Colonic mucosa (tissue), 4 donors: ENCODE results near the gene PATZ1. TPM values are rescaled to one million over a fixed set of nuclear protein-coding genes. Genes with fewer than 3 reads are reported as not detected.

ENCODE experiments used
- DNase-seq: peaks from one replicate; pipeline ENCODE4 v3.0.0-alpha.2; 2020
- H3K27ac ChIP-seq: fragments of 200-600 bp; one replicate; pipeline ENCODE4 v1.8.0; 2021
- H3K27me3 ChIP-seq: fragments of 200-600 bp; one replicate; pipeline ENCODE4 v1.8.0; 2021
- H3K36me3 ChIP-seq: fragments of 200-600 bp; one replicate; pipeline ENCODE4 v1.8.0; 2021
- H3K4me1 ChIP-seq: fragments of 200-600 bp; one replicate; pipeline ENCODE4 v1.8.0; 2021; ENCODE audit warnings: mild to moderate bottlenecking
- H3K4me3 ChIP-seq: fragments of 200-600 bp; one replicate; pipeline ENCODE4 v1.8.0; 2021
- H3K9ac ChIP-seq, 2 donors: one replicate each; pipeline ENCODE4 v1.7.0; 2013; ENCODE audit warnings: control low read depth in 2 of 2, low read depth in 2 of 2, low read length in 2 of 2
- H3K9me3 ChIP-seq: fragments of 200-600 bp; one replicate; pipeline ENCODE4 v1.8.0; 2021
- intact Hi-C: fragments of 100-400 bp; cut with DNase I; formaldehyde crosslinking; loops from one replicate; pipeline ENCODE4 v1.14.1; 2022
- total RNA-seq, 2 donors: library from RNA; stranded (reverse); fragmentation: NEBNext Ultra II Directional in 1 of 2; extraction: Animal tissue kit (Norgen Biotek cat#: 25700) in 1 of 2; gene quantifications; one replicate each; pipeline ENCODE4 v1.2.1, GENCODE V29; 2021
- TF ChIP-seq, protein P1 (sequence below): fragments of 200-600 bp; IDR thresholded peaks from one replicate; pipeline ENCODE4 v1.8.0; 2022; ENCODE audit warnings: antibody characterized with exemption, mild to moderate bottlenecking
- donor health status: healthy.
- donor health status: DM: no; HTN: no; CAD: no.
- donor health status: DM: no; HTN: no; CAD: no.

PATZ1 gene
- total RNA-seq, 2 donors from 2014 or later: 13.8 to 17.9 TPM

DNA sequence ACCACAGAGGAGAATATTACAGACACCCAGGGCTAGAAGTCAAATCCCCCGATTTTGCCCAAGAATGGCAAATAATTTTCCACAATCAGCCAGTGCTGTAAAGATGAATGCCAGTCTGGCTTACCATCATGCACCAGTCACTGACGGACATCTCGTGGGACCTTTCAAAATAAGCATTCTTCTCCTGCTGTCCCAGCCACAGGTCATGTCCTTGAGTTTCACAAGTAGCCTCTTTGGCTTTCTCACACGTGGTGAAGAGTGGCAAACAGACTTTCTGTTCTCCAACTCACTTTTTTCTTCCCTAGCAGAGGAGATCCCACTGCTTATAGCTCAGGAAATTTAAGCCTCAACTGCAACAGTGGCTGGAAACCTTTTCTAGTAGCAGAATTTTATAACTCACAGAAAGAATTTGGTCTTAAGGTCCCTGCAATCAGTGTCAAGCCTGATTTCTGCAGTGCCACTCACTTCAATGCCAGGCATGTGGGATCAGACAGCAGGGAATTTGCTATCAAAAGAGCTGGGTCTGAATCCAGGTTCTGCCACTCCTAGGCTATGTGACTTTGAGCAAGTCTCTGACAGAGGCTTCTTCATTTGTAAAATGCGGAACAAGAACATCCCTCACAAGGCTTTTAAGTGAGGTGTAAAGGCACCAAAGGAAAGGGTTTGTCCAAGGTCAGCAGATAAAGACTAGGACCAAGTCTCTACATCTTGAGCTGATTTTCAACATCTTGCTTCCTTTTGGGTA lies 57.5 kb downstream of the PATZ1 start:
- H3K9me3 ChIP-seq: no peaks in the 10 kb centered on the region
- peak overlapping the region in 1 of 2 donors; percentile 99 for H3K9ac ChIP-seq
- TF ChIP-seq, protein P1, sequence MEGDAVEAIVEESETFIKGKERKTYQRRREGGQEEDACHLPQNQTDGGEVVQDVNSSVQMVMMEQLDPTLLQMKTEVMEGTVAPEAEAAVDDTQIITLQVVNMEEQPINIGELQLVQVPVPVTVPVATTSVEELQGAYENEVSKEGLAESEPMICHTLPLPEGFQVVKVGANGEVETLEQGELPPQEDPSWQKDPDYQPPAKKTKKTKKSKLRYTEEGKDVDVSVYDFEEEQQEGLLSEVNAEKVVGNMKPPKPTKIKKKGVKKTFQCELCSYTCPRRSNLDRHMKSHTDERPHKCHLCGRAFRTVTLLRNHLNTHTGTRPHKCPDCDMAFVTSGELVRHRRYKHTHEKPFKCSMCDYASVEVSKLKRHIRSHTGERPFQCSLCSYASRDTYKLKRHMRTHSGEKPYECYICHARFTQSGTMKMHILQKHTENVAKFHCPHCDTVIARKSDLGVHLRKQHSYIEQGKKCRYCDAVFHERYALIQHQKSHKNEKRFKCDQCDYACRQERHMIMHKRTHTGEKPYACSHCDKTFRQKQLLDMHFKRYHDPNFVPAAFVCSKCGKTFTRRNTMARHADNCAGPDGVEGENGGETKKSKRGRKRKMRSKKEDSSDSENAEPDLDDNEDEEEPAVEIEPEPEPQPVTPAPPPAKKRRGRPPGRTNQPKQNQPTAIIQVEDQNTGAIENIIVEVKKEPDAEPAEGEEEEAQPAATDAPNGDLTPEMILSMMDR: no peak
- no peak overlapping the region for H3K4me3 ChIP-seq
- H3K27ac ChIP-seq: peak overlapping the region; percentile 98
- H3K36me3 ChIP-seq: no peaks in the 10 kb centered on the region
- no peaks in the 10 kb centered on the region for H3K4me1 ChIP-seq
- intact Hi-C loops: no loop called here
- H3K27me3 ChIP-seq: no peaks in the 10 kb centered on the region
- no peak for DNase-seq

- Histone ChIP-seq H3K9me3 (no peaks in the 10 kb centered on the region), H3K27me3 (no peaks in the 10 kb centered on the region), H3K9ac (no peak overlapping the region), H3K27ac (peak overlapping the region; percentile 14), H3K4me1 (no peaks in the 10 kb centered on the region), H3K4me3 (no peak overlapping the region), H3K36me3 (no peaks in the 10 kb centered on the region)
- TF ChIP-seq, protein P1: no peak
- DNase-seq: no peak
- intact Hi-C loops: no loop called here
Observed at GRCh38 chr22:31287818-31288495, 58.2 kb downstream of the PATZ1 start.

GRCh38 chr22:31286360-31287255 lies 59.5 kb downstream of the PATZ1 start:
- Histone ChIP-seq H3K4me3 (no peak overlapping the region), H3K4me1 (no peaks in the 10 kb centered on the region), H3K27me3 (no peaks in the 10 kb centered on the region), H3K36me3 (peaks cover 7% of the 10 kb centered on the region), H3K9me3 (no peaks in the 10 kb centered on the region), H3K9ac (no peak overlapping the region), H3K27ac (peak overlapping the region; percentile 29)
- intact Hi-C loops: no loop called here
- DNase-seq: peak; percentile 45
- TF ChIP-seq, protein P1: no peak

- DNase-seq: no peak
- Histone ChIP-seq H3K4me1 (no peaks in the 10 kb centered on the region), H3K9ac (no peak overlapping the region), H3K27ac (peak overlapping the region; percentile 2), H3K27me3 (no peaks in the 10 kb centered on the region), H3K9me3 (no peaks in the 10 kb centered on the region), H3K4me3 (no peak overlapping the region), H3K36me3 (peaks cover 8% of the 10 kb centered on the region)
- TF ChIP-seq, protein P1: no peak
- intact Hi-C loops: no loop called here
Observed at GRCh38 chr22:31284281-31285155, 61.6 kb downstream of the PATZ1 start.
